ENCODE measurements around the gene CRKL. TPM values are rescaled to one million over a fixed set of nuclear protein-coding genes. Genes with fewer than 3 reads are reported as not detected.

Gene CRKL
- total and polyA plus RNA-seq, 2 of the 4 experiments (the other 2 are of a cell fraction) = 20.6 to 35.5 TPM

DNA sequence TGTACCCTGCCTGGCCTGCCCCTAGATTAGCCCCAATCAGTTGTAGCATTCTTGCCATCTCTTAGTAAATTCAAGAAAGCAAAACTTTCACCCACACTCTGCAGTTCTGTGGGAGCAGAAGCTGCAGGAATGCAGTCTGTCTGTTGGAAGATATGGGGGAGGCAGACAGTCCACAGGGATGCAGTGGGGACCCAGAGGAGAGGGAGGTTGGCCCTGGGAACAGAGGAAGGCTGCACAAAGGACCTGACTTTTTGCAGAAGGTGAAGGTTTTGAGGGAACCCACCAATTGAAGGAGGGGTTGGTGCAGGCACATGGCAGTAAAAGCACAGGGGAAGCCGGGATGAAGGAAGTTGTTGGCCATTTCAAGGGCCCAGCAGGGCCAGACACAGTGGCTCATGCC, 41.9 kb upstream of the CRKL start:
- WGBS, 2 experiments (ENCODE audit: extremely low coverage in 2 of 2, insufficient read length in 1 of 2) = no CpG with 5 or more reads among the region's 1 CpG
- no peak overlapping the region for H3K18ac ChIP-seq (ENCODE audit: low read depth, low read length)
- no peaks in the 10 kb centered on the region for H3K9me3 ChIP-seq (ENCODE audit: control insufficient read depth, insufficient read depth, low read length)
- ChIA-PET POLR2A (ENCODE audit: unreplicated experiment) (no interaction called here), CTCF (interaction anchor here (1.4 kb wide), 1 partner anchor 11 kb away, joined by 4 read pairs; no protein-coding TSS in a partner anchor)
- no peak overlapping the region for H4K5ac ChIP-seq (ENCODE audit: low read depth, low read length)
- H3K4ac ChIP-seq (ENCODE audit: low read depth, low read length) = no peak overlapping the region
- no peak overlapping the region for H3K4me2 ChIP-seq (ENCODE audit: low read depth, low read length)
- H3K27ac ChIP-seq (ENCODE audit: insufficient read depth, low read length) = no peak overlapping the region
- no peak overlapping the region for H3K4me3 ChIP-seq (ENCODE audit: insufficient read depth, low read depth, low read length)
- H4K8ac ChIP-seq (ENCODE audit: low read depth in 2 of 2, low read length in 2 of 2) = no peak overlapping the region
- H4K20me1 ChIP-seq (ENCODE audit: insufficient read depth, low read length) = no peaks in the 10 kb centered on the region
- H3K27me3 ChIP-seq (ENCODE audit: control insufficient read depth, insufficient read depth, low read length) = no peaks in the 10 kb centered on the region
- no peaks in the 10 kb centered on the region for H3K4me1 ChIP-seq (ENCODE audit: control insufficient read depth, insufficient read depth, low read length)
- ATAC-seq (ENCODE audit: low read depth) (no peak), DNase-seq (no peak)
- no peak overlapping the region for H3K56ac ChIP-seq (ENCODE audit: extremely low read depth, insufficient read depth, low read length)
- H3K9ac ChIP-seq (ENCODE audit: low read depth, low read length) = no peak overlapping the region
- in situ Hi-C loops (cut with MboI; ENCODE audit: low sequenced_read_pairs) (no loop called here), intact Hi-C loops (cut with micrococcal nuclease) (no loop called here), dilution Hi-C loops (cut with HindIII; ENCODE audit: low sequenced_read_pairs, unreplicated experiment) (no loop called here)
- H3K36me3 ChIP-seq (ENCODE audit: control insufficient read depth, insufficient read depth, low read length) = peaks cover 30% of the 10 kb centered on the region
- no peak overlapping the region for H2BK5ac ChIP-seq (ENCODE audit: low read depth, low read length, poor library complexity, severe bottlenecking)
- H2AK9ac ChIP-seq (replicated peaks; ENCODE audit: low read depth, low read length, poor library complexity) = no peak overlapping the region
- TF ChIP-seq, protein P1, sequence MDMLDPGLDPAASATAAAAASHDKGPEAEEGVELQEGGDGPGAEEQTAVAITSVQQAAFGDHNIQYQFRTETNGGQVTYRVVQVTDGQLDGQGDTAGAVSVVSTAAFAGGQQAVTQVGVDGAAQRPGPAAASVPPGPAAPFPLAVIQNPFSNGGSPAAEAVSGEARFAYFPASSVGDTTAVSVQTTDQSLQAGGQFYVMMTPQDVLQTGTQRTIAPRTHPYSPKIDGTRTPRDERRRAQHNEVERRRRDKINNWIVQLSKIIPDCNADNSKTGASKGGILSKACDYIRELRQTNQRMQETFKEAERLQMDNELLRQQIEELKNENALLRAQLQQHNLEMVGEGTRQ (IDR thresholded peaks at IDR 0.05; ENCODE audit: low read depth, low read length) = no peak
- TF ChIP-seq, protein P2, sequence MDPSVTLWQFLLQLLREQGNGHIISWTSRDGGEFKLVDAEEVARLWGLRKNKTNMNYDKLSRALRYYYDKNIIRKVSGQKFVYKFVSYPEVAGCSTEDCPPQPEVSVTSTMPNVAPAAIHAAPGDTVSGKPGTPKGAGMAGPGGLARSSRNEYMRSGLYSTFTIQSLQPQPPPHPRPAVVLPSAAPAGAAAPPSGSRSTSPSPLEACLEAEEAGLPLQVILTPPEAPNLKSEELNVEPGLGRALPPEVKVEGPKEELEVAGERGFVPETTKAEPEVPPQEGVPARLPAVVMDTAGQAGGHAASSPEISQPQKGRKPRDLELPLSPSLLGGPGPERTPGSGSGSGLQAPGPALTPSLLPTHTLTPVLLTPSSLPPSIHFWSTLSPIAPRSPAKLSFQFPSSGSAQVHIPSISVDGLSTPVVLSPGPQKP (IDR thresholded peaks at IDR 0.05; ENCODE audit: borderline replicate concordance, low read depth, low read length) = no peak
- no peak for TF ChIP-seq MAFK (IDR thresholded peaks at IDR 0.05; ENCODE audit: low read depth, low read length)
- no peak for TF ChIP-seq RCOR1 (IDR thresholded peaks at IDR 0.05; ENCODE audit: insufficient replicate concordance, low read length)
- no peak for TF ChIP-seq RFX5 (IDR thresholded peaks at IDR 0.05; ENCODE audit: low read depth, low read length)
- TF ChIP-seq NFE2L2 (IDR thresholded peaks at IDR 0.05; ENCODE audit: low read depth, low read length) = no peak
- no peak for TF ChIP-seq MXI1 (IDR thresholded peaks at IDR 0.05; ENCODE audit: borderline replicate concordance, low read depth, low read length)
- no peak for TF ChIP-seq CEBPB (IDR thresholded peaks at IDR 0.05; ENCODE audit: low read depth, low read length)
- no peak for TF ChIP-seq BHLHE40 (IDR thresholded peaks at IDR 0.05; ENCODE audit: low read depth, low read length)
- no peak for TF ChIP-seq MAZ (IDR thresholded peaks at IDR 0.05; ENCODE audit: borderline replicate concordance, low read depth, low read length)
- no peak for TF ChIP-seq FOS (IDR thresholded peaks at IDR 0.05; ENCODE audit: low read depth, low read length)
- TF ChIP-seq SMC3 (IDR thresholded peaks at IDR 0.05; ENCODE audit: low read depth, low read length) = no peak
- no peak for TF ChIP-seq POLR2A (IDR thresholded peaks at IDR 0.05; ENCODE audit: low read depth, low read length)
- no peak for TF ChIP-seq CHD1 (IDR thresholded peaks at IDR 0.05; ENCODE audit: low read depth, low read length)
- TF ChIP-seq, protein P3, sequence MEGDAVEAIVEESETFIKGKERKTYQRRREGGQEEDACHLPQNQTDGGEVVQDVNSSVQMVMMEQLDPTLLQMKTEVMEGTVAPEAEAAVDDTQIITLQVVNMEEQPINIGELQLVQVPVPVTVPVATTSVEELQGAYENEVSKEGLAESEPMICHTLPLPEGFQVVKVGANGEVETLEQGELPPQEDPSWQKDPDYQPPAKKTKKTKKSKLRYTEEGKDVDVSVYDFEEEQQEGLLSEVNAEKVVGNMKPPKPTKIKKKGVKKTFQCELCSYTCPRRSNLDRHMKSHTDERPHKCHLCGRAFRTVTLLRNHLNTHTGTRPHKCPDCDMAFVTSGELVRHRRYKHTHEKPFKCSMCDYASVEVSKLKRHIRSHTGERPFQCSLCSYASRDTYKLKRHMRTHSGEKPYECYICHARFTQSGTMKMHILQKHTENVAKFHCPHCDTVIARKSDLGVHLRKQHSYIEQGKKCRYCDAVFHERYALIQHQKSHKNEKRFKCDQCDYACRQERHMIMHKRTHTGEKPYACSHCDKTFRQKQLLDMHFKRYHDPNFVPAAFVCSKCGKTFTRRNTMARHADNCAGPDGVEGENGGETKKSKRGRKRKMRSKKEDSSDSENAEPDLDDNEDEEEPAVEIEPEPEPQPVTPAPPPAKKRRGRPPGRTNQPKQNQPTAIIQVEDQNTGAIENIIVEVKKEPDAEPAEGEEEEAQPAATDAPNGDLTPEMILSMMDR (conservative IDR thresholded peaks at IDR 0.05; ENCODE audit: low read depth, low read length) = no peak
- no peak overlapping the region for H2BK15ac ChIP-seq (ENCODE audit: low read depth, low read length)
- H3K14ac ChIP-seq (replicated peaks; ENCODE audit: low read depth, low read length) = no peak overlapping the region
- H2AFZ ChIP-seq (replicated peaks; ENCODE audit: low read length, poor library complexity) = no peak overlapping the region
- H2BK120ac ChIP-seq (ENCODE audit: low read depth, low read length) = no peak overlapping the region
- H2BK20ac ChIP-seq (ENCODE audit: low read depth, low read length) = no peak overlapping the region
- no peak overlapping the region for H3K23ac ChIP-seq (ENCODE audit: low read depth, low read length)
- H4K91ac ChIP-seq (ENCODE audit: insufficient read depth, low read depth, low read length) = no peak overlapping the region
- peaks cover 3 to 16% of the 10 kb centered on the region in 2 experiments for H3K79me1 ChIP-seq (ENCODE audit: low read depth in 1 of 2, low read length in 2 of 2)
- H2AK5ac ChIP-seq (ENCODE audit: low read depth, low read length) = no peak overlapping the region
- 0 out of 2 replicates have a peak, but pooled peaks cover 2% of the 10 kb centered on the region for H3K9me1 ChIP-seq (ENCODE audit: insufficient read depth, low read length)
- no TSS peak for BruUV-seq (replicated peaks)

Measured in IMR-90 (cell line).